MM.1S (cell line): Measurements from ENCODE around the gene ZKSCAN8.

ENCODE experiments used
- CTCF ChIP-seq: fragments of 300-600 bp; sonication (generic); IDR thresholded peaks from 2 replicates; pipeline ENCODE4 v1.5.1; 2016; ENCODE audit warnings: antibody characterized with exemption, low read length, mixed read lengths
- EZH2 ChIP-seq: fragments of 300-600 bp; sonication (generic); optimal IDR thresholded peaks from 2 replicates; pipeline ENCODE3; 2017; ENCODE audit warnings: low read depth, mild to moderate bottlenecking, antibody characterized with exemption, low read length, mixed read lengths
- EZH2phosphoT487 ChIP-seq: fragments of 300-600 bp; sonication (generic); IDR thresholded peaks from 2 replicates; pipeline ENCODE4 v1.6.1; 2018; ENCODE audit warnings: antibody characterized with exemption, low read length

- no peak for TF ChIP-seq CTCF
- no peak for TF ChIP-seq EZH2phosphoT487
- no peak for TF ChIP-seq EZH2
Observed at GRCh38 chr6:28145231-28145630, 3.5 kb downstream of the ZKSCAN8 start.
